ENCODE measurements around the gene ANKRD22. TPM values are rescaled to one million over a fixed set of nuclear protein-coding genes. Genes with fewer than 3 reads are reported as not detected.
A peak's percentile ranks its signal among the peaks of the same experiment; 100 is the strongest.

The ANKRD22 gene
- total and polyA plus RNA-seq, 8 donors, result 0.13 to 8.9 (median 0.88) TPM

DNA sequence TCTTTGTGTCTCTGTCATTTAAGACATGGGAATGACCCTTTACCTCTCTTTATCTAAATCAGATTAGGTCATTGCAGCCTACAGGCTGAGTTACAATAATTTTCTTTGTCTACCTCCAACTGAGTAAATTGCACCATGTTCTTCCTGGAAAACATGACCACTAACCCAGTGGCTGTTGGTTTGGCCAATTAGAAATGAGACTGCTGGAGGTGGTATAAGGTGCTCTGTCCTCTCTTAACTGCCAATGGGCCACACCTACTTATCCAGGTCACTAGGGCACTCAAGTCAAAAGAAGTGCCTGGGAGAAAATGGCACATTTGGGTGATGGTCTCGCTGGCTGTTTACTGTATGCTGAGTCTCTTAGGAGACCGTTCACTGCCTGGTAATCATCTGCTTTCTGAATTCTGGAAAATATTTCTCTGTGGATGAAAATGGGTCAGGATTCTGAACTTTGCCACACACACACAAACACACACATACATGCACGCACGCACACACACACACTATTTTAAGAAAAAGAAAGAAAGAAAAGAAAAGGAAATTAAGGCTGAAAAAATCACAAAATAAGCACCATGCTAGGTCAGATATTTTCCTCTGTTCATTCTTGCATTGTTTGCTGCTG, 44.8 kb upstream of the ANKRD22 start:
- ATAC-seq, result peak; percentile 12
- H3K36me3 ChIP-seq, result no peaks in the 10 kb centered on the region
- TF ChIP-seq, protein P1, sequence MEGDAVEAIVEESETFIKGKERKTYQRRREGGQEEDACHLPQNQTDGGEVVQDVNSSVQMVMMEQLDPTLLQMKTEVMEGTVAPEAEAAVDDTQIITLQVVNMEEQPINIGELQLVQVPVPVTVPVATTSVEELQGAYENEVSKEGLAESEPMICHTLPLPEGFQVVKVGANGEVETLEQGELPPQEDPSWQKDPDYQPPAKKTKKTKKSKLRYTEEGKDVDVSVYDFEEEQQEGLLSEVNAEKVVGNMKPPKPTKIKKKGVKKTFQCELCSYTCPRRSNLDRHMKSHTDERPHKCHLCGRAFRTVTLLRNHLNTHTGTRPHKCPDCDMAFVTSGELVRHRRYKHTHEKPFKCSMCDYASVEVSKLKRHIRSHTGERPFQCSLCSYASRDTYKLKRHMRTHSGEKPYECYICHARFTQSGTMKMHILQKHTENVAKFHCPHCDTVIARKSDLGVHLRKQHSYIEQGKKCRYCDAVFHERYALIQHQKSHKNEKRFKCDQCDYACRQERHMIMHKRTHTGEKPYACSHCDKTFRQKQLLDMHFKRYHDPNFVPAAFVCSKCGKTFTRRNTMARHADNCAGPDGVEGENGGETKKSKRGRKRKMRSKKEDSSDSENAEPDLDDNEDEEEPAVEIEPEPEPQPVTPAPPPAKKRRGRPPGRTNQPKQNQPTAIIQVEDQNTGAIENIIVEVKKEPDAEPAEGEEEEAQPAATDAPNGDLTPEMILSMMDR (IDR thresholded peaks at IDR 0.05), result no peak
- H3K4me3 ChIP-seq, result no peak overlapping the region
- H3K4me1 ChIP-seq, result peaks cover 16 to 19% of the 10 kb centered on the region in 2 donors
- H3K27me3 ChIP-seq, result no peaks in the 10 kb centered on the region
- DNase-seq, result no peak
- no peaks in the 10 kb centered on the region for H3K9me3 ChIP-seq
- H3K27ac ChIP-seq, result peak overlapping the region; percentile 19 to 66
- intact Hi-C loops (cut with DNase I), result no loop called here

DNA sequence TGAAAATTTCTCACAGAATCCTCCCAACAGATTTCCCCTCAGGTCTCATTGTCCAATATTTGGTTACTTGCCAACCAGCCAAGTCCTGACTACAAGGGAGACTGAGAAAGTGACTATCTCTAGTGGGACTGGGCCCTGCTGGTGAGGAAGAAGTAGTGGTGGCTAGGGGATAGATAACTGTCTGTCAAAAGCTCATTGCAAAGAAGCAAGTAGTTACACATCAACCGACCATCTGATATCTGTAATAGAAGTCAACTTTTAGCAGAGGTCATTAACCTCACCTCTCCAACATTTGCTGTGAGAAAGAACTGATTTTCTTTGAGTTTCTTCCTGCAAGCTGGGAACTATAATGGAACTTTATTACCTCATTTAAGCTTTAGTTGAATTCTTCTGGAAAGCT, 43.6 kb upstream of the ANKRD22 start:
- Histone ChIP-seq H3K27me3 (no peaks in the 10 kb centered on the region), H3K9me3 (no peaks in the 10 kb centered on the region), H3K4me3 (no peak overlapping the region), H3K36me3 (no peaks in the 10 kb centered on the region), H3K4me1 (peaks cover 14 to 26% of the 10 kb centered on the region in 2 donors), H3K27ac (no peak overlapping the region)
- ATAC-seq (no peak), DNase-seq (no peak)
- TF ChIP-seq, protein P1 (IDR thresholded peaks at IDR 0.05), result no peak
- intact Hi-C loops (cut with DNase I), result no loop called here

DNA sequence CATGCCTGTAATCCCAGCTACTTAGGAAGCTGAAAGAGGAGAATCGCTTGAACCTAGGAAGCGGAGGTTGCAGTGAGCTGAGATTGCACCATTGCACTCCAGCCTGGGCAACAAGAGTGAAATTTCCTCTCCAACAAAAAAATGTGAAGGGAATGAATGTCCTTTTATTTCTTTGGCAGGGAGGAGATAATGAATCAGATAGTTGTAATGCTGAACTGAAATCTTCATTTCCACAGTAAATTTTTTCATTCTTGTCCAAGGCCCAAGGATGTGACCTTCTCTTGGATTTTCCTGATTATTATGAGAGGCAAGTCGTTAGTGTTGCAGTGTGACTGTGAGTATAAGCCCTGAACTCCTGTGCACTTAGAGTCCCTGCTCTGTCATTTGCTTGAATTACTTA, 42.0 kb upstream of the ANKRD22 start:
- ATAC-seq (no peak), DNase-seq (no peak)
- TF ChIP-seq, protein P1 (IDR thresholded peaks at IDR 0.05), result no peak
- Histone ChIP-seq H3K4me3 (no peak overlapping the region), H3K9me3 (no peaks in the 10 kb centered on the region), H3K4me1 (peaks cover 14 to 29% of the 10 kb centered on the region in 2 donors), H3K27ac (peak overlapping the region in 1 of 2 donors; percentile 16), H3K36me3 (no peaks in the 10 kb centered on the region), H3K27me3 (no peaks in the 10 kb centered on the region)
- intact Hi-C loops (cut with DNase I), result no loop called here

DNA sequence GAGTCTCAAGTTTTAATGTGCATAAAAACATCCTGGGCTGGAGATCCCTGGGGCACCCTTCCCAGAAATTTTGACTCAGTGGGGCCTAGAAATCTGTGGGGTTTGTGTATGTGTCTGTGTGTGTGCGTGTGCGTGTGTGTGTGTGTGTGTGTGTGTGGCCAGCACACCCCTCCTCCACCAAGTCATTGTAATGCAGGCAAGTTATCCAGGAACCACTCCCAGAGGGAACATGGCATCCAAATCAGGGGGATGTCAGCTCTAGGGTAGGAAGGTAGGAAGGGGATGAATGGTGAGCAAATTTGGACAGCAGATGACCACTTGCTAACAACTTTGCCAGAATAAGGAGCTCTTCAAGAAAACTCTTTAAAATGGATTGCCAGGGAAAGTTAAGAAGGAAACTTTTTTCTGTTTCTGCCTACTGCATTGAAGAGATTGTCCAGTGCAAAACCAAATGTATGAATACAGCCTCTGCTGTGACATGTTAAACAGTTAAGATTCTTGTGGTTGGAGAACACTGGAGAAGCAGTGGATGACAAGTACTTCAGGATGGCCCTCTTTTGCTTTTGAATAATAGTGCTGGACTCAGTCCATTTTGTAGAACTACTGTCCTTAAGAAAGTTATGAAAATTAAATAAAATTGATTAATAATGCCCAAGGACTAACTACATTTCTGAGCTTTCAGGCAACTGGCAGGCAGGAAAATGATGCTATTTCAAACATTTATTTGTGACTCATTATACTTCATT, 40.8 kb upstream of the ANKRD22 start:
- Histone ChIP-seq H3K27ac (peak overlapping the region in 1 of 2 donors; percentile 34), H3K4me1 (peaks cover 11 to 28% of the 10 kb centered on the region in 2 donors), H3K36me3 (no peaks in the 10 kb centered on the region), H3K9me3 (no peaks in the 10 kb centered on the region), H3K27me3 (no peaks in the 10 kb centered on the region), H3K4me3 (no peak overlapping the region)
- ATAC-seq (no peak), DNase-seq (no peak)
- TF ChIP-seq, protein P1 (IDR thresholded peaks at IDR 0.05), result no peak
- intact Hi-C loops (cut with DNase I), result no loop called here

DNA sequence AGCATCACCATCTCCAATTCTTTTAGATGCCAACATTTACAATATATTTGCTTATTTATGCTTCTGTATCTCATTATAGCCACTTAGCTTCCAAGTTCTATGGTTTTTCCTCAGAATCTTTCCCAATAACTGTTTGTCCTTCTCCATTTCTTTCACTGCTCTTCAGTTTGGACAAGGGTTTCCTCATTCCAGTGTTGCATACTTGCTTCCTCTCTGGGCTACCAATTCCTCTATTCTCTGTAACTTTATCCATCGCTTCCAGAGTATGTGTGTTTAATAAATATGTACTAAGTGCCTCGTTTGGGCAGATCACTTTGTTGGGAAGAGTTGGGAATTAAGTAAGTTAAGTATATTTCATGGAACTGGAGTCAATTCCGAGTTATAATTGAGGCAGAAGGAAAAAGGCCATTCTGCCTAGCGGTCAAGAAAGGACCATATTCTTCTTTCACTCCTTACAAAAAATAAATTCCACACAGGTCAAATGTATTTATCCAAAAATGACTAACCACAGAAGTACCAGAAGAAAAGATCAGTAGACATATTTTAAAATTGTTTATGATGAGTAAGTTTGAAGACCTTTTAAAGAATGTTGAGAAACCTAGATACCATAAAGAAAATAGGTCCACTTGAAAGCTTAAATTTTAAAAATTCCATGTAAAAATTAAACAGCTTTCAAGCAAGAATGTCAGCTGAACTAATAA, 39.2 kb upstream of the ANKRD22 start:
- TF ChIP-seq, protein P1 (IDR thresholded peaks at IDR 0.05), result no peak
- no peaks in the 10 kb centered on the region for H3K9me3 ChIP-seq
- ATAC-seq (no peak), DNase-seq (no peak)
- intact Hi-C loops (cut with DNase I), result no loop called here
- H3K4me3 ChIP-seq, result no peak overlapping the region
- peaks cover 0 to 31% of the 10 kb centered on the region in 2 donors for H3K4me1 ChIP-seq
- no peaks in the 10 kb centered on the region for H3K27me3 ChIP-seq
- H3K36me3 ChIP-seq, result no peaks in the 10 kb centered on the region
- no peak overlapping the region for H3K27ac ChIP-seq
